HuH-7.5 (cell line): ENCODE results near the gene SELENOM.

Experiments
- DNase-seq: peaks from one replicate; pipeline ENCODE4 v3.0.0; 2011; ENCODE audit warnings: low spot score

SELENOM gene

GRCh38 chr22:31105282-31105929, 2.0 kb downstream of the SELENOM start:
- DNase-seq, result no peak

- no peak for DNase-seq
Observed at GRCh38 chr22:31104869-31105268, 2.5 kb downstream of the SELENOM start.

- DNase-seq, result no peak
Observed at GRCh38 chr22:31103899-31104694, 3.3 kb downstream of the SELENOM start.

- no peak for DNase-seq
Observed at GRCh38 chr22:31103111-31103510, 4.3 kb downstream of the SELENOM start.

- no peak for DNase-seq
Observed at GRCh38 chr22:31102441-31103081, 4.8 kb downstream of the SELENOM start.

GRCh38 chr22:31100762-31101525, 6.4 kb downstream of the SELENOM start:
- DNase-seq, result no peak

GRCh38 chr22:31099841-31100761, 7.3 kb downstream of the SELENOM start:
- no peak for DNase-seq

- DNase-seq, result peak; percentile 21
Observed at GRCh38 chr22:31099386-31099785, 8.0 kb downstream of the SELENOM start.

GRCh38 chr22:31098632-31099110, 8.7 kb downstream of the SELENOM start:
- DNase-seq, result peak; percentile 29

GRCh38 chr22:31097941-31098631, 9.3 kb downstream of the SELENOM start:
- peak; percentile 19 for DNase-seq

GRCh38 chr22:31097539-31097938, 9.8 kb downstream of the SELENOM start:
- peak; percentile 18 for DNase-seq

- DNase-seq, result peak; percentile 11
Observed at GRCh38 chr22:31096657-31097279, 10.6 kb downstream of the SELENOM start.

GRCh38 chr22:31095637-31096249, 11.6 kb downstream of the SELENOM start:
- DNase-seq, result peak; percentile 15

GRCh38 chr22:31094741-31095140, 12.6 kb downstream of the SELENOM start:
- DNase-seq, result no peak

GRCh38 chr22:31094021-31094551, 13.3 kb downstream of the SELENOM start:
- peak; percentile 27 for DNase-seq

- DNase-seq, result peak; percentile 25
Observed at GRCh38 chr22:31093086-31093850, 14.1 kb downstream of the SELENOM start.

GRCh38 chr22:31092161-31092560, 15.2 kb downstream of the SELENOM start:
- DNase-seq, result peak; percentile 20
